Ishikawa (cell line): ENCODE measurements around the gene PSD4.

Source experiments
- CEBPB ChIP-seq: IDR thresholded peaks from 2 replicates; pipeline ENCODE4 v1.6.1; 2012
- CREB1 ChIP-seq: IDR thresholded peaks from 2 replicates; pipeline ENCODE4 v1.6.1; 2012; ENCODE audit warnings: low read depth
- EGR1 ChIP-seq: IDR thresholded peaks from 2 replicates; pipeline ENCODE4 v1.6.1; 2012
- EP300 ChIP-seq: IDR thresholded peaks from 2 replicates; pipeline ENCODE4 v1.6.1; 2012; ENCODE audit warnings: borderline replicate concordance
- FOXM1 ChIP-seq: IDR thresholded peaks from 2 replicates; pipeline ENCODE4 v1.6.1; 2012; ENCODE audit warnings: low read depth, borderline replicate concordance
- MAX ChIP-seq: IDR thresholded peaks from 2 replicates; pipeline ENCODE4 v1.6.1; 2012
- NFIC ChIP-seq: IDR thresholded peaks from 2 replicates; pipeline ENCODE4 v1.6.1; 2012
- RAD21 ChIP-seq: IDR thresholded peaks from 2 replicates; pipeline ENCODE4 v1.6.1; 2012; ENCODE audit warnings: low read depth
- TAF1 ChIP-seq: IDR thresholded peaks from 2 replicates; pipeline ENCODE4 v1.6.1; 2012; ENCODE audit warnings: low read depth, mild to moderate bottlenecking
- TCF12 ChIP-seq: IDR thresholded peaks from 2 replicates; pipeline ENCODE4 v1.6.1; 2012; ENCODE audit warnings: low read depth
- TEAD4 ChIP-seq: IDR thresholded peaks from 2 replicates; pipeline ENCODE4 v1.6.1; 2012
- USF1 ChIP-seq: IDR thresholded peaks from 2 replicates; pipeline ENCODE4 v1.6.1; 2012
- YY1 ChIP-seq: IDR thresholded peaks from 2 replicates; pipeline ENCODE4 v1.6.1; 2012; ENCODE audit warnings: low read depth
- ZBTB7A ChIP-seq: IDR thresholded peaks from 2 replicates; pipeline ENCODE4 v1.6.1; 2012; ENCODE audit warnings: low read depth
- TF ChIP-seq, protein P1 (sequence below): IDR thresholded peaks from 2 replicates; pipeline ENCODE4 v1.6.1; 2012; ENCODE audit warnings: low read depth, mild to moderate bottlenecking

Gene PSD4

GRCh38 chr2:113181258-113182051, 7.7 kb downstream of the PSD4 start:
- TF ChIP-seq CEBPB (no peak), TCF12 (no peak), TAF1 (no peak), USF1 (no peak), EP300 (no peak), NFIC (no peak), EGR1 (no peak), FOXM1 (no peak), YY1 (no peak), TEAD4 (no peak), RAD21 (no peak), CREB1 (no peak), MAX (no peak), ZBTB7A (no peak)
- TF ChIP-seq, protein P1, sequence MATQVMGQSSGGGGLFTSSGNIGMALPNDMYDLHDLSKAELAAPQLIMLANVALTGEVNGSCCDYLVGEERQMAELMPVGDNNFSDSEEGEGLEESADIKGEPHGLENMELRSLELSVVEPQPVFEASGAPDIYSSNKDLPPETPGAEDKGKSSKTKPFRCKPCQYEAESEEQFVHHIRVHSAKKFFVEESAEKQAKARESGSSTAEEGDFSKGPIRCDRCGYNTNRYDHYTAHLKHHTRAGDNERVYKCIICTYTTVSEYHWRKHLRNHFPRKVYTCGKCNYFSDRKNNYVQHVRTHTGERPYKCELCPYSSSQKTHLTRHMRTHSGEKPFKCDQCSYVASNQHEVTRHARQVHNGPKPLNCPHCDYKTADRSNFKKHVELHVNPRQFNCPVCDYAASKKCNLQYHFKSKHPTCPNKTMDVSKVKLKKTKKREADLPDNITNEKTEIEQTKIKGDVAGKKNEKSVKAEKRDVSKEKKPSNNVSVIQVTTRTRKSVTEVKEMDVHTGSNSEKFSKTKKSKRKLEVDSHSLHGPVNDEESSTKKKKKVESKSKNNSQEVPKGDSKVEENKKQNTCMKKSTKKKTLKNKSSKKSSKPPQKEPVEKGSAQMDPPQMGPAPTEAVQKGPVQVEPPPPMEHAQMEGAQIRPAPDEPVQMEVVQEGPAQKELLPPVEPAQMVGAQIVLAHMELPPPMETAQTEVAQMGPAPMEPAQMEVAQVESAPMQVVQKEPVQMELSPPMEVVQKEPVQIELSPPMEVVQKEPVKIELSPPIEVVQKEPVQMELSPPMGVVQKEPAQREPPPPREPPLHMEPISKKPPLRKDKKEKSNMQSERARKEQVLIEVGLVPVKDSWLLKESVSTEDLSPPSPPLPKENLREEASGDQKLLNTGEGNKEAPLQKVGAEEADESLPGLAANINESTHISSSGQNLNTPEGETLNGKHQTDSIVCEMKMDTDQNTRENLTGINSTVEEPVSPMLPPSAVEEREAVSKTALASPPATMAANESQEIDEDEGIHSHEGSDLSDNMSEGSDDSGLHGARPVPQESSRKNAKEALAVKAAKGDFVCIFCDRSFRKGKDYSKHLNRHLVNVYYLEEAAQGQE = no peak

DNA sequence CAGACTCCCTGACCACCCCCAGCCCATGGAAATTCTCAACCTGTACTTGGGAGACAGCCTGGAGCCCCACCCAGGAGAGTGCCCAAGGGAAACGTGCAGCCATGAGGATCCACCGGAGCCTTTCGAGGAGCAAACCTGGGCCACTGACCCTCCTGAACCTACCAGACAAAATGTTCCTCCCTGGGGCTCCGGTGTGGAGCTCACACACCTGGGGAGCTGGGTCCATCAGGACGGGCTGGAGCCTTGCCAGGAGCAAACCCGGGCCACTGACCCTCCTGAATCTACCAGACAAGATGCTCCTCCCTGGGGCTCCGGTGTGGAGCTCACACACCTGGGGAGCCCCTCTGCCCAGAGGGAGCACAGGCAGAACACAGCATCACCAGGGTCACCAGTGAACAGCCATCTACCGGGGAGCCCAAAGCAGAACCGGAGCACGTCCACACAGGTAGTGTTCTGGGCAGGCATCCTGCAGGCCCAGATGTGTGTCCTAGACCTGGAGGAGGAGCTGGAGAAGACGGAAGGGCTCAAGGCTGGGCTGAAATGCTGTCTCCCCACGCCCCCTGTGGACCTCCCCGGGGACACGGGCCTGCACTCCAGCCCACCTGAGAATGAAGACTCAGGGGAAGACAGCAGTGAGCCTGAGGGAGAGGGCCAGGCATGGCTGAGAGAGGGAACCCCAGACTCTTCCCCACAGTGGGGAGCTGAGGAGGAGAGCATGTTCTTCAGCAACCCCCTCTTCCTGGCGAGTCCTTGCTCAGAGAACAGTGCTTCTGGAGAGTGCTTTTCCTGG, 8.9 kb downstream of the PSD4 start:
- no peak for TF ChIP-seq FOXM1
- no peak for TF ChIP-seq YY1
- TF ChIP-seq CEBPB = no peak
- no peak for TF ChIP-seq NFIC
- TF ChIP-seq EGR1 = no peak
- TF ChIP-seq, protein P1 = no peak
- no peak for TF ChIP-seq MAX
- TF ChIP-seq TAF1 = no peak
- no peak for TF ChIP-seq TCF12
- no peak for TF ChIP-seq EP300
- TF ChIP-seq USF1 = no peak
- no peak for TF ChIP-seq TEAD4
- no peak for TF ChIP-seq RAD21

GRCh38 chr2:113183264-113183663, 9.5 kb downstream of the PSD4 start:
- TF ChIP-seq MAX = no peak
- no peak for TF ChIP-seq CEBPB
- TF ChIP-seq CREB1 = no peak
- no peak for TF ChIP-seq NFIC
- no peak for TF ChIP-seq ZBTB7A
- TF ChIP-seq USF1 = no peak
- TF ChIP-seq EP300 = no peak
- no peak for TF ChIP-seq TAF1
- TF ChIP-seq TCF12 = no peak
- TF ChIP-seq YY1 = no peak
- TF ChIP-seq, protein P1 = no peak
- TF ChIP-seq TEAD4 = no peak
- no peak for TF ChIP-seq EGR1
